ENCODE measurements around the gene PCNA. TPM values are rescaled to one million over a fixed set of nuclear protein-coding genes. Genes with fewer than 3 reads are reported as not detected.

PCNA gene
- total RNA-seq, 2 donors from 2014 or later = 23.9 to 38.1 TPM

GRCh38 chr20:5146099-5146668 is 26.4 kb upstream of the PCNA start:
- DNase-seq (no peak), ATAC-seq (no peak)
- intact Hi-C loops (cut with DNase I) = no loop called here

GRCh38 chr20:5145365-5146098 is 25.8 kb upstream of the PCNA start:
- ATAC-seq (no peak), DNase-seq (no peak)
- intact Hi-C loops (cut with DNase I) = no loop called here

GRCh38 chr20:5143851-5144250 is 24.1 kb upstream of the PCNA start:
- DNase-seq = no peak
- no peak for ATAC-seq
- intact Hi-C loops (cut with DNase I) = no loop called here

GRCh38 chr20:5141615-5142014 is 21.9 kb upstream of the PCNA start:
- no peak for DNase-seq
- intact Hi-C loops (cut with DNase I) = no loop called here
- ATAC-seq = no peak

- ATAC-seq = no peak
- intact Hi-C loops (cut with DNase I) = no loop called here
Observed at GRCh38 chr20:5140195-5140594, 20.4 kb upstream of the PCNA start.

GRCh38 chr20:5136096-5136495 is 16.3 kb upstream of the PCNA start:
- ATAC-seq (peak in 1 of 2 donors; percentile 15), DNase-seq (no peak)
- intact Hi-C loops (cut with DNase I) = no loop called here

More at GRCh38 chr20:5140195-5140594, 20.4 kb upstream of the PCNA start:
- no peak for DNase-seq

GRCh38 chr20:5135363-5136012 is 15.7 kb upstream of the PCNA start:
- intact Hi-C loops (cut with DNase I) = no loop called here
- ATAC-seq = peak; percentile 61 to 66
- no peak for DNase-seq

GRCh38 chr20:5133998-5134397 is 14.2 kb upstream of the PCNA start:
- intact Hi-C loops (cut with DNase I) = no loop called here
- ATAC-seq (no peak), DNase-seq (no peak)

GRCh38 chr20:5131502-5131901 is 11.7 kb upstream of the PCNA start:
- no peak for DNase-seq
- no peak for ATAC-seq
- intact Hi-C loops (cut with DNase I) = no loop called here

GRCh38 chr20:5128886-5129285 is 9.1 kb upstream of the PCNA start:
- intact Hi-C loops (cut with DNase I) = loop anchor here in 1 of 2 donors (5.0 kb wide), 2 partner anchors 48 to 63 kb away; no protein-coding TSS in a partner anchor
- ATAC-seq = no peak
- DNase-seq = no peak

GRCh38 chr20:5127859-5128424 is 8.2 kb upstream of the PCNA start:
- no peak for DNase-seq
- ATAC-seq = no peak
- intact Hi-C loops (cut with DNase I) = loop anchor here in 1 of 2 donors (5.0 kb wide), 2 partner anchors 49 to 64 kb away; no protein-coding TSS in a partner anchor

GRCh38 chr20:5127204-5127858 is 7.6 kb upstream of the PCNA start:
- peak; percentile 27 to 43 for ATAC-seq
- peak; percentile 47 for DNase-seq
- intact Hi-C loops (cut with DNase I) = loop anchor here in 1 of 2 donors (5.0 kb wide), 2 partner anchors 50 to 65 kb away; no protein-coding TSS in a partner anchor

- ATAC-seq (peak; percentile 97 to 98), DNase-seq (peak; percentile 100)
- intact Hi-C loops (cut with DNase I) = loop anchor here (1.0 to 5.0 kb wide), 4 partner anchors 51 to 70 kb away; no protein-coding TSS in a partner anchor
Observed at GRCh38 chr20:5126512-5127203, 6.9 kb upstream of the PCNA start, which contains the start of gene CDS2. TSS of gene CDS2 (plus strand) at chr20:5127008. CDS start at chr20:5127093, 85 bp downstream.

- intact Hi-C loops (cut with DNase I) = no loop called here
- DNase-seq = no peak
Observed at GRCh38 chr20:5122873-5123260, 3.1 kb upstream of the PCNA start.

GRCh38 chr20:5120185-5120476 is 373 bp upstream of the PCNA start:
- intact Hi-C loops (cut with DNase I) = no loop called here
- DNase-seq (no peak), ATAC-seq (no peak)

More at GRCh38 chr20:5122873-5123260, 3.1 kb upstream of the PCNA start:
- no peak for ATAC-seq

GRCh38 chr20:5119143-5119434 is 669 bp downstream of the PCNA start:
- no peak for DNase-seq
- intact Hi-C loops (cut with DNase I) = no loop called here
- no peak for ATAC-seq

- ATAC-seq (no peak), DNase-seq (no peak)
- intact Hi-C loops (cut with DNase I) = no loop called here
Observed at GRCh38 chr20:5118220-5119142, 1.3 kb downstream of the PCNA start.

- intact Hi-C loops (cut with DNase I) = no loop called here
- DNase-seq (no peak), ATAC-seq (no peak)
Observed at GRCh38 chr20:5116875-5117274, 2.9 kb downstream of the PCNA start.
